GM12801 (cell line): ENCODE measurements around the gene UFSP2.

ENCODE experiments used
- TF ChIP-seq, protein P1 (sequence below): IDR thresholded peaks from one replicate; pipeline ENCODE4 v1.5.1; 2011; ENCODE audit warnings: control low read depth; ENCODE audit not compliant: insufficient read length; ENCODE audit errors: extremely low read depth

The UFSP2 gene

DNA sequence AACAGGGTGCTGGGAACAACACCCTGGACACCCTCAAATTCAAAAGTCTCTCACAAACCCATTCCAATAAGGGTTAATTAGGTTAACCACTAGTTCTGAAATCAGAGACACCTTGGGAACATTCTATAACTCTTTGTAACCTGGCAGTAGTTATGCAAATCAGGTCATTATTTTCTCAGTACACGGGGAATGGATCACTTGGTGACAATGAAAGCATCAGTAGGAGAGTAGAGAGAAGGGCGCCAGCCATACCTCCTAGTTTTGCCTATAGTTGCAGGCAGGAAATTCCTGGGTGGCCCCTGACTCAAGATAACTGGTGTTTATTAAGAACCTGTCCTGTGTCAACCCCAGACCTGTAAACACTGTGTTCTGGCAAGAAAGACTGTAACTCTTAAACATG is 43.2 kb upstream of the UFSP2 start:
- TF ChIP-seq, protein P1, sequence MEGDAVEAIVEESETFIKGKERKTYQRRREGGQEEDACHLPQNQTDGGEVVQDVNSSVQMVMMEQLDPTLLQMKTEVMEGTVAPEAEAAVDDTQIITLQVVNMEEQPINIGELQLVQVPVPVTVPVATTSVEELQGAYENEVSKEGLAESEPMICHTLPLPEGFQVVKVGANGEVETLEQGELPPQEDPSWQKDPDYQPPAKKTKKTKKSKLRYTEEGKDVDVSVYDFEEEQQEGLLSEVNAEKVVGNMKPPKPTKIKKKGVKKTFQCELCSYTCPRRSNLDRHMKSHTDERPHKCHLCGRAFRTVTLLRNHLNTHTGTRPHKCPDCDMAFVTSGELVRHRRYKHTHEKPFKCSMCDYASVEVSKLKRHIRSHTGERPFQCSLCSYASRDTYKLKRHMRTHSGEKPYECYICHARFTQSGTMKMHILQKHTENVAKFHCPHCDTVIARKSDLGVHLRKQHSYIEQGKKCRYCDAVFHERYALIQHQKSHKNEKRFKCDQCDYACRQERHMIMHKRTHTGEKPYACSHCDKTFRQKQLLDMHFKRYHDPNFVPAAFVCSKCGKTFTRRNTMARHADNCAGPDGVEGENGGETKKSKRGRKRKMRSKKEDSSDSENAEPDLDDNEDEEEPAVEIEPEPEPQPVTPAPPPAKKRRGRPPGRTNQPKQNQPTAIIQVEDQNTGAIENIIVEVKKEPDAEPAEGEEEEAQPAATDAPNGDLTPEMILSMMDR: no peak

- TF ChIP-seq, protein P1: no peak
These were observed 42.2 kb upstream of the UFSP2 start for GRCh38 chr4:185467991-185468390.

DNA sequence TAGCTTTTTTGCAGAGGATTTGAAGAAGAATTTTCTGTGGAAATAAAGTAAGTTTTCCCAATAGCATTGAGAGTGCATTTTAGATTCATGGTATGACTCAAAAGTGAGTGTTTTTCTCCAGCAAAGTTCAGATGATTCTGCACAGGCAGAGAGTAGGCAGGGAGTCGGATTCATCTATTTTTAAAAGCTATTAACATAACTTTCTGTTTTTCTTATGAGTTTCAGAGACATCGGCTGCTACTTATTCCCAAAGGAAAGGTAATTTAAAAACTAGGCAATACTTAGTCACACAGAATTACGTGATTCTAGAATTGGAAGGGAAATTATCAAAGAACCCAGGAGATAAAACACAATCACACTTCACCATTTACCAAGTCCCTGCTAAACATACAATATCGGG is 41.3 kb upstream of the UFSP2 start:
- TF ChIP-seq, protein P1: no peak

DNA sequence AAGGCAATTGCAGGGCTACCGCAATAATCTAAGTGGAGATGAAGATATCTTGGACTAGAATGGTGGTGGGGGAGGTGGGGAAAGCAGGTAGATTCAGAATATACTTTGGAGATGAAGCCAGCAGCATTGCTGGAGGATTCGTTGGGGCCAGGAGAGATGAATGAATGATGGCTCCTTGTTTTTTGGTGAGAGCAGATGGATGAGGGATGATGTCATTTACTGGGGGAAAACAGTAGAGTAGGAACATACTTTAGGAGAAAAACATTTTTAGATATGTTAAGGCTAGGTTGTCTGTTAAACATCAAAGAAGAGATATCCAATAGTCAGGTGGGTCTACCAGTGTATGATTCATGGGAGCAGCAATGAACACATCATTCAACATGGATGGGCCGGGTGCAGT is 39.9 kb upstream of the UFSP2 start:
- TF ChIP-seq, protein P1: no peak

GRCh38 chr4:185464887-185465286 is 39.1 kb upstream of the UFSP2 start:
- TF ChIP-seq, protein P1: no peak

- TF ChIP-seq, protein P1: no peak
These were observed 38.4 kb upstream of the UFSP2 start for GRCh38 chr4:185464183-185464582.

GRCh38 chr4:185463541-185463940 is 37.8 kb upstream of the UFSP2 start:
- TF ChIP-seq, protein P1: no peak

DNA sequence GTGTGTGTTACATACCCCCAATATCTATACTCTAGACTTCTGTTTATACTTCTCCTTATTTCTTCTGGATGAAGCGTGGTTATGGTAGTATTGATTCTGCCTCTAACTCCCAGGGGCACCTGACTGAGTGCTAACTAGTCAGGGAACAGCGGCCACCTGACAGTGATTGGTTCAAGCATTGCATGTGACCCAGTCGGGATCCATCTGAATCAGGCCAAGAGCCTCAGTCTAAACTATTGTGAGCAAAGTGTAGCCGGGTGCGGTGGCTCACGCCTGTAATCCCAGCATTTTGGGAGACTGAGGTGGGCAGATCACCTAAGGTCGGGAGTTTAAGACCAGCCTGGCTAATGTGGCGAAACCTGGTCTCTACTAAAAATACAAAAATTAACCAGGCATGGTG is 35.8 kb upstream of the UFSP2 start:
- TF ChIP-seq, protein P1: no peak
